GM15510 (cell line): ENCODE data around the gene KCNMA1.

ENCODE experiments used
- POLR2A ChIP-seq: IDR thresholded peaks from 3 replicates; pipeline ENCODE4 v1.6.1; 2011; ENCODE audit warnings: borderline replicate concordance; ENCODE audit not compliant: insufficient read length; ENCODE audit errors: extremely low read depth

KCNMA1 gene

DNA sequence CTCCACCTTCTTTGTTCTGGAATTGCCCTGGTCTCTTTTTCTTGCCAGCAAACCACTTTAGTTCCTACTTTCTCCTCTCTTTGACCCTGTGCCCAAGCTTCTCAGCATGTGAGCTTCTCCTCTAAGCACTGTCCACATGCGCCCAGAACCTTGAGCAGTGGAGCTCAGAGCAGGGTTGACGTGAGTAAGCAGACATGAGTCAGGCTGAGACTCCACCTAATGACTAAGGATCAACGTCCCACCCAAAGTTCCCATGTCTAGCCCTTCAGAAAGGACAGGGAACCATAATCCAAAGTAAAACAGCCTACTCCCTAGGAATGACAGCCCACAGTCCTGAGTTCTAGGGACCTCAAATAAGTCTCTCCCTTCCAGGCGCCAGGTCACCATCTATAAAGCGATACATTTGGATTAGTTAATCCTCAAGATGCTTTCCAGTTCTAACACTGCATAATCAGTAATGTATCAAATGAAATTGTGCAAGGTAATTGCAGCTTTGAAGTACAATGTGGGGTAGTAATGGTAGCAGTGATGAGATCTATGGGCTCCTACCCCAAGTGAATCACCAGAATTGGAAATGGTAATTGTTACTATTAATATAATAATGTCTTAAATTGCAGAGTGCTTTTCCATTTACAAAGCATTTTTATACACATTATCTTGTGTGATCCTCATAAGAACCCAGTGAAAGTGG, 44.5 kb downstream of the KCNMA1 start:
- TF ChIP-seq POLR2A: no peak

- no peak for TF ChIP-seq POLR2A
Measured at GRCh38 chr10:77592510-77592909, 45.1 kb downstream of the KCNMA1 start.

DNA sequence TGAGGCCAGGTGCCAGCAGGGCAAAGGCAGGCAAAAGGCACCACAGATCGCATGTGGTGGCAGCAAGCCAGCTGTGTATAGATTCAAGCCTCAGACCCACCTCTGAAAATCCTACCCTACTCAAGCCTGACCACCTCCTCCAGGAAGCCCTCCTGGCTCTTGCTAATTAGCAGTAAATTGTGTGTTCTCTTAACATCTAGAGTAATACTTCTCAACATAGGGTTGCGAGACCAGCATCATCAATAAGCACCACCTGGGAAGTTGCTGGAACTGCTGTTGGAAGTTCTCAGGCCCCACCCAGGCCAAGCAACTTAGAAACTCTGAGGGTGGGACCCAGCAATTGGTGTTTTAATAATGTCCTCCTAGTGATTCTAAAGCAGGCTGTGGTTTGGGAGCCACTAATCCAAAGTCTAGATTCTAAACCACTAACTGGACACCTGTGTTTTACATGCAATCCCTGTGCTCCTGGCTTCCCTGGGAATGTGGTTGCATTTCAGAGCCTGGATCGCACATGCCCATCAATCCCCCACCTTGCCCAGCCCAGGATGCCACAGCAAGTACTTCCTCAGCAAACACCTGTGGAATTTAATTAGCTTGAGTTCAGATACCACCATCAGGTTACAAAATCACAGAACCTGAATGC, 46.2 kb downstream of the KCNMA1 start:
- TF ChIP-seq POLR2A: no peak

DNA sequence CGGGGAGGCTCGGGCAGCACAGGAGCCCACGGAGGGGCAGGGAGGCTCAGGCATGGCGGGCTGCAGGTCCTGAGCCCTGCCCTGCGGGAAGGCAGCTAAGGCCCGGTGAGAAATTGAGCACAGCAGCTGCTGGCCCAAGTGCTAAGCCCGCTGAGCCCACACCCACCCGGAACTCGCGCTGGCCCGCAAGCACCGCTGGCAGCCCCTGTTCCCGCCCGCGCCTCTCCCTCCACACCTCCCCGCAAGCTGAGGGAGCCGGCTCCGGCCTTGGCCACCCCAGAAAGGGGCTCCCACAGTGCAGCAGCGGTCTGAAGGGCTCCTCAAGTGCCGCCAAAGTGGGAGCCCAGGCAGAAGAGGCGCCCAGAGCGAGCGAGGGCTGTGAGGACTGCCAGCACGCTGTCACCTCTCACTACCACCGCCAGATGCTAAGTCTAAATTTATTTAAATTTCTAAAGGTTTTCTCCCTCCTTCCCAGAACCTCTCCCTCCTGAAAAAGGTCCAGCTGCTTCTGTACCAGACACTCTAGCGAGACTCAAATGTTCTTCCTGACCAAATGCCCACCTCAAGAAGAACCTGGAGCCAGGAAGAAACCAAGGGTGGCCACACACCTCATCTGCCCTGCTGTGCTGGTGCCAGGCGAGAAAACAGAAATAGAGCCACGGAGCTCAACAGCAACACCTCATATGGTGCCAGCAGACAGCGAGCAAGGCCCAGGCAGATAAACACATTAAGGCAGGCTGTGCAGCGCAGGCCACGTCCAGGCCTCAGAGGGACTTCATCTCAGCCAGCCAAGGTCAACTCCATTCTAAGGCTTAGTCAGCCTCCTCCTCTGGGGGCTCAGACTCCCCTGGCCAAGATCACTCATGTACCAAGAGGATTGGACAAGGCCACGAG, 47.0 kb downstream of the KCNMA1 start:
- no peak for TF ChIP-seq POLR2A

DNA sequence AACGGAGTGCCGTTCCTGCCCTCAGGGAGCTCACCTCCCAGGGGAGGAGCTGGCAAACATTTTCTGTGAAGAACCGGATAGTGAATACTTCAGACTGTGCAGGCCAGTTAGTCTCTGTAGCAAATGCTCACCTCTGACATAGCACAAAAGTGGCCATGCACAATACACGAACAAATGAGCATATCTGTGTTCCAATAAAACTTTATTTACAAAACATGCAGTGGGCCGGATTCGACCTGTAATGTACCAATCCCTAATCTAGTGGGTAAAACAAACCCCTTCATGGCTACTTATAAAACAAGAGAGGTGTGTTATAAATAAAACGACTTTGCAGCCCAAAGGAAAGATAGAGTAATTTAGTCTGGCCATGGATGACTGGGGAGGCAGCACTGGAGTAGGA, 48.7 kb downstream of the KCNMA1 start:
- no peak for TF ChIP-seq POLR2A

GRCh38 chr10:77587416-77587790, 50.2 kb downstream of the KCNMA1 start:
- TF ChIP-seq POLR2A: no peak

GRCh38 chr10:77586719-77587415, 50.7 kb downstream of the KCNMA1 start:
- no peak for TF ChIP-seq POLR2A

GRCh38 chr10:77584938-77585337, 52.7 kb downstream of the KCNMA1 start:
- no peak for TF ChIP-seq POLR2A

DNA sequence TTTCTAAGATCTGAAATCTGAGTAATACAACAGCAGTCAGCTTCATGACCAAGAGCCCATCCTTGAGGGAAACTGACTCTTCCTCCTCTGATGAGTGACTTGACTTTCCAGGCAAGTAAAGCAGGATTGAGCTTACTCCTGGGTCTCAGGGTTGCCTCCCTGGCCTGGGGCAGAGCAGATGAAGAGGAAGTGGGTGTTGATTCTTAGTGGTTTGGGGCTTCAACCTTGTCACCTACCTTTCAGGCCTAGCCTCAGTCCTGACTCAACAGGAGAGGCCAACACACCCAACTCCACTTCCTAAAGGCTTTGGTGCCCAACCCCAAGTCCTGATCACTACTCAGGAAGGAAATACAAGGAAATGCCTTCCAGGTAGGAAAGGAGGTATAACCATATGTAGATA, 54.1 kb downstream of the KCNMA1 start:
- TF ChIP-seq POLR2A: no peak

- no peak for TF ChIP-seq POLR2A
Measured at GRCh38 chr10:77582710-77583115, 54.9 kb downstream of the KCNMA1 start.

GRCh38 chr10:77581738-77582137, 55.9 kb downstream of the KCNMA1 start:
- no peak for TF ChIP-seq POLR2A

DNA sequence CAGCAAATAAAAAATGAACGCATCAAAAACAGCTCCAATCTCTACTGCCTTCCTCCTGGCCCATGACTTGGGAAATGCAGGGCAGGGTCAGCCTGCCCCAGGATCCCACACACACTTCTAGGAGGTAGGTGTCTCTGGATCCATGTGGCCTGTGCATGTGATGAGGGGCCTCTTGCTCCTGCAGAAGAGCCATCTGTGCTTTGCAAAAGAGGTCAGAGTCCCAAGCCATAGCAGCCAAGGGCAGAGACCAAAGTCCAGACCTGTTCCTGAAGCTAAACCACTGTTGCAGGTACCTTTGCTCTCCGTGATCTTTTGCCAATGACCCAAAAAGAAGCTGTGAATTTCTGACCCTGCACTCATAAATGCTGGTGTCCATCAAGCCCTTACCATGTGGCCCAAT, 57.1 kb downstream of the KCNMA1 start:
- TF ChIP-seq POLR2A: no peak

GRCh38 chr10:77578583-77579227, 58.9 kb downstream of the KCNMA1 start:
- no peak for TF ChIP-seq POLR2A

DNA sequence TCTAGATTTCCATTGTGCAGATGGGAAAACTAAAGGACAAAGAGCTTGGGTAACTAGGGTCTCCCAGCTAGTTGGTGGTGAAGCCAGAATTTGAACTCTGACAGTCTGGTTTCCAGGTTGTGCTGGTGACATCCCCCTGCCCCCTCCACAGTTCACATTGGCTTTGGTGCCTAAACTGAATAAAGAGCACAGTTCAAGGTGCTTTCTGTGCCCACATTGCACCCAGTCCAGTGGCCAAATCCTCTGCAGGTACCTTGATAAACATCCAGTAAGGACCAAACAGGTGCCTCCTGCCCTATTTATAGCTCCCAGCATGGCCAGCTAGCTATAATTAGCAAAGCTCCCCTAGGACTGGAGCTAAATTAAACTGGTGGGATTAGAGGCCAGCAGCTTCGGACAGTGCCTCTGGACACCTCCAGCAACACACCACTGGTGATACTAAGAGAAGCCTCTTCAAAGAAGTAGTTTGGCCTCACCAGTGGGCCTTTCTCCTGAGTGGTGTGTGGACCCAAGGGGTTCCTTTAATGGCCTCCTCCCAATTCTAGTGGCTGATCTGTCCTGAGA, 59.9 kb downstream of the KCNMA1 start:
- TF ChIP-seq POLR2A: no peak
